ENCODE data around the gene USP43.

The USP43 gene

GRCh38 chr17:9666461-9667050 lies 21.2 kb downstream of the USP43 start:
- no peak for DNase-seq (ENCODE audit: low spot score)

GRCh38 chr17:9668517-9668916 lies 23.2 kb downstream of the USP43 start:
- no peak for DNase-seq (ENCODE audit: low spot score)

GRCh38 chr17:9669551-9670008 lies 24.3 kb downstream of the USP43 start:
- DNase-seq (ENCODE audit: low spot score): no peak

GRCh38 chr17:9670596-9670995 lies 25.3 kb downstream of the USP43 start:
- no peak for DNase-seq (ENCODE audit: low spot score)

GRCh38 chr17:9671559-9671958 lies 26.2 kb downstream of the USP43 start:
- no peak for DNase-seq (ENCODE audit: low spot score)

GRCh38 chr17:9672266-9672665 lies 26.9 kb downstream of the USP43 start:
- no peak for DNase-seq (ENCODE audit: low spot score)

- DNase-seq (ENCODE audit: low spot score): no peak
These were observed 27.4 kb downstream of the USP43 start for GRCh38 chr17:9672691-9673090.

- no peak for DNase-seq (ENCODE audit: low spot score)
These were observed 30.8 kb downstream of the USP43 start for GRCh38 chr17:9676084-9676483.

- no peak for DNase-seq (ENCODE audit: low spot score)
These were observed 31.5 kb downstream of the USP43 start for GRCh38 chr17:9676820-9677310.

GRCh38 chr17:9677411-9677810 lies 32.1 kb downstream of the USP43 start:
- no peak for DNase-seq (ENCODE audit: low spot score)

GRCh38 chr17:9677896-9678295 lies 32.6 kb downstream of the USP43 start:
- DNase-seq (ENCODE audit: low spot score): no peak

GRCh38 chr17:9684955-9685621 lies 39.8 kb downstream of the USP43 start:
- DNase-seq (ENCODE audit: low spot score): no peak

GRCh38 chr17:9693755-9694154 lies 48.4 kb downstream of the USP43 start:
- no peak for DNase-seq (ENCODE audit: low spot score)

GRCh38 chr17:9696279-9697044 lies 51.1 kb downstream of the USP43 start:
- DNase-seq (ENCODE audit: low spot score): no peak

- DNase-seq (ENCODE audit: low spot score): no peak
These were observed 54.8 kb downstream of the USP43 start for GRCh38 chr17:9700136-9700535.

- no peak for DNase-seq (ENCODE audit: low spot score)
These were observed 55.6 kb downstream of the USP43 start for GRCh38 chr17:9700754-9701476.

GRCh38 chr17:9702482-9702881 lies 57.2 kb downstream of the USP43 start:
- no peak for DNase-seq (ENCODE audit: low spot score)

- no peak for DNase-seq (ENCODE audit: low spot score)
These were observed 57.8 kb downstream of the USP43 start for GRCh38 chr17:9702914-9703780.

- DNase-seq (ENCODE audit: low spot score): no peak
These were observed 58.4 kb downstream of the USP43 start for GRCh38 chr17:9703781-9704082.

GRCh38 chr17:9705745-9706144 lies 60.4 kb downstream of the USP43 start:
- DNase-seq (ENCODE audit: low spot score): no peak

GRCh38 chr17:9707948-9708347 lies 62.6 kb downstream of the USP43 start:
- no peak for DNase-seq (ENCODE audit: low spot score)

- no peak for DNase-seq (ENCODE audit: low spot score)
These were observed 69.5 kb downstream of the USP43 start for GRCh38 chr17:9714801-9715200.
